ENCODE data around the gene S1PR5. TPM values are rescaled to one million over a fixed set of nuclear protein-coding genes. Genes with fewer than 3 reads are reported as not detected.
"Not testable (repeated sequence)": the region's sequence is repeated elsewhere in the genome, so short reads cannot be mapped to it uniquely, and the experiment has no call there.

The S1PR5 gene
- total and polyA plus RNA-seq, 4 experiments from 2014 or later, result 1.3 to 3.1 (median 1.7) TPM

- H3K9me3 ChIP-seq (ENCODE audit: control insufficient read depth in 1 of 2, low read length in 2 of 2); intact Hi-C loops (cut with micrococcal nuclease); H3K9me3 Mint-ChIP-seq; H3K27ac ChIP-seq (ENCODE audit: low read depth, low read length); H3K4me1 ChIP-seq (ENCODE audit: insufficient read depth, low read length); H3K4me1 Mint-ChIP-seq; H3K27ac Mint-ChIP-seq; H3K36me3 Mint-ChIP-seq; POLR2A ChIA-PET (ENCODE audit: partially characterized antibody); H3K27me3 ChIP-seq (ENCODE audit: insufficient read depth, low read length); H3K36me3 ChIP-seq (ENCODE audit: insufficient read depth, low read length); H3K4me3 ChIP-seq (ENCODE audit: low read length in 2 of 2); DNase-seq; H3K4me3 Mint-ChIP-seq: not testable (repeated sequence)
- CTCF ChIA-PET (ENCODE audit: partially characterized antibody), result interaction anchor here (1.0 to 1.3 kb wide), 2 partner anchors 27 to 31 kb away, joined by 3 read pairs; no protein-coding TSS in a partner anchor
- peaks cover 12 to 18% of the 10 kb centered on the region in 2 donors for H3K27me3 Mint-ChIP-seq
Observed at GRCh38 chr19:10539016-10539415, 21.8 kb upstream of the S1PR5 start.

GRCh38 chr19:10538204-10538983 is 21.1 kb upstream of the S1PR5 start:
- POLR2A ChIA-PET (ENCODE audit: partially characterized antibody), result no interaction called here
- peaks cover 14 to 18% of the 10 kb centered on the region in 2 donors for H3K27me3 Mint-ChIP-seq
- intact Hi-C loops (cut with micrococcal nuclease), result no loop called here

DNA sequence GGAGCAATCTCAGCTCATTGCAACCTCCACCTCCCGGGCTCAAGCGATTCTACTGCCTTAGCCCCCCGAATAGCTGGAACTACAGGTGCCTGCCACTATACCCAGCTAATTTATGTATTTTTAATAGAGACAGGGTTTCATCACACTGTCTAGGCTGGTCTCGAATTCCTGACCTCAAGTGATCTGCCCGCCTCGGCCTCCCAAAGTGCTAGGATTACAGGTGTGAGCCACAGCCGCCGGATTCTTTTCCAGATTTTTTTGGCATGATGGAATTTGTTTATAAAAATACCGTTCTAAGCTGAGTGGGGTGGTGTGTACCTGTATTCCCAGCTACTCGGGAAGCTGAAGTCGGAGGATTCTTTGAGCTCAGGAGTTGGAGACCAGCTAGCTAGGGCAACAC is 20.4 kb upstream of the S1PR5 start:
- H3K36me3 ChIP-seq (ENCODE audit: insufficient read depth, low read length), result no peaks in the 10 kb centered on the region
- DNase-seq, result no peak
- no peaks in the 10 kb centered on the region for H3K9me3 Mint-ChIP-seq
- no peak overlapping the region for H3K4me3 Mint-ChIP-seq
- no peaks in the 10 kb centered on the region for H3K9me3 ChIP-seq (ENCODE audit: control insufficient read depth in 1 of 2, low read length in 2 of 2)
- CTCF ChIA-PET (ENCODE audit: partially characterized antibody), result interaction anchor here (0.6 to 1.4 kb wide), 7 partner anchors 16 to 165 kb away, joined by 3 to 4 read pairs (median 3); partner anchors contain the start of gene CDC37
- no peaks in the 10 kb centered on the region for H3K4me1 Mint-ChIP-seq
- no peak overlapping the region for H3K27ac Mint-ChIP-seq
- H3K36me3 Mint-ChIP-seq, result no peaks in the 10 kb centered on the region
- H3K27me3 Mint-ChIP-seq, result peaks cover 14 to 18% of the 10 kb centered on the region in 2 donors
- H3K27me3 ChIP-seq (ENCODE audit: insufficient read depth, low read length), result no peaks in the 10 kb centered on the region
- H3K4me3 ChIP-seq (ENCODE audit: low read length in 2 of 2), result no peak overlapping the region
- H3K4me1 ChIP-seq (ENCODE audit: insufficient read depth, low read length), result no peaks in the 10 kb centered on the region
- intact Hi-C loops (cut with micrococcal nuclease), result no loop called here
- POLR2A ChIA-PET (ENCODE audit: partially characterized antibody), result no interaction called here
- H3K27ac ChIP-seq (ENCODE audit: low read depth, low read length), result no peak overlapping the region

More at GRCh38 chr19:10538204-10538983, 21.1 kb upstream of the S1PR5 start:
- Histone ChIP-seq H3K36me3 (ENCODE audit: insufficient read depth, low read length) (no peaks in the 10 kb centered on the region), H3K27ac (ENCODE audit: low read depth, low read length) (no peak overlapping the region), H3K9me3 (ENCODE audit: control insufficient read depth in 1 of 2, low read length in 2 of 2) (no peaks in the 10 kb centered on the region), H3K4me3 (ENCODE audit: low read length in 2 of 2) (no peak overlapping the region), H3K27me3 (ENCODE audit: insufficient read depth, low read length) (no peaks in the 10 kb centered on the region), H3K4me1 (ENCODE audit: insufficient read depth, low read length) (peaks cover 5% of the 10 kb centered on the region)
- Mint-ChIP-seq H3K4me1 (peaks cover 2 to 7% (median 5%) of the 10 kb centered on the region in 4 donors), H3K4me3 (no peak overlapping the region), H3K36me3 (no peaks in the 10 kb centered on the region), H3K27ac (no peak overlapping the region), H3K9me3 (no peaks in the 10 kb centered on the region)
- no peak for DNase-seq
- CTCF ChIA-PET (ENCODE audit: partially characterized antibody), result interaction anchor here (0.6 to 1.4 kb wide), 9 partner anchors 15 to 164 kb away, joined by 3 to 4 read pairs (median 3); partner anchors contain the start of gene CDC37

DNA sequence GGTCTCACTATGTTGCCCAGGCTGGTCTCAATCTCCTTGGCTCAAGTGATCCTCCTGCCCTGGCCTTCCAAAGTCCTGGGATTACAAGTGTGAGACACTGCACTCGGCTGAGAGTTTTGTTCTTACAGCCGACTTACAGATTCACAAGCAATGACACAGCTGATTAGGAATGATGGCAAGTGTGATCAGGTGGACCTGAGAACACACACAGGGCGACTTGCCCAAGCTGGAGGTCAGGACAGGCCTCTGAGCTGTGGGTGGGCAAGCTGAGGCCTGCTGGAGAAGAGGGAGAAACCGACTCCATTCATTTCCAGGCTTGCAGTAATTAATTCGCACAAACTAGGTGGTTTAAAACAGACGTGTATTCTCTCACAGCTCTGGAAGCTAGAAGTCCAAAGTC is 18.4 kb upstream of the S1PR5 start:
- no peak for DNase-seq
- POLR2A ChIA-PET (ENCODE audit: partially characterized antibody), result no interaction called here
- no peaks in the 10 kb centered on the region for H3K9me3 Mint-ChIP-seq

DNA sequence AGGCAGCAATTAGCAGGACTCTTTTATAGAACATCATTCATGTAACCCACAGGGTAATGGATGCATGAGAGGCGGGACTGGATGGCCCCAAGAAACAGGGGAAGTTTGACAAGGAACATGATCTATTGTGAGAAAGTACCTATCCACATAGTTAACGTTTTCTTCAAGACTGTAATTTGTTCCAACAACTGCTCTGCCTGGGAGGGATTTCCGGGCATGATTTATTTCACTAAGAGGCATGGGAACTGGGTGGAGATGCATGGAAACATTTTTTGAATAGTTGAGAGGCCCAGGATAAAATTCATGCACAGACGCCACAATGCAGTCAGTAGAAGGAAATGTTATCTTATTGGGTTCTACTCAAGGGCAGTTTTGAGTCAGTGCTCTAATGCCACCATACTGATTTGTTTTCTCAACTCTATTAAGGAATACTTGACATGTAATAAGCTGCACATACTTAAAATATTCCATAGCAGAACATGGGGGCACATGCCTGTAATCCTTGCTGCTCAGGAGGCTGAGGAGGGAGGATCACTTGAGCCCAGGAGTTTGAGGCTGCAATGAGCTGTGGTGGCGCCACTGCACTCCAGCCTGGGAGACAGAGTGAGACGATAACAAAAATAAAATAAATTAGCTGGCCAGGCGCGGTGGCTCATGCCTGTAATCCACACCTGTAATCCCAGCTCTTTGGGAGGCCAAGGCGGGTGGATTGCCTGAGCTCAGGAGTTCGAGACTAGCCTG is 16.6 kb upstream of the S1PR5 start:
- Mint-ChIP-seq H3K4me3 (no peak overlapping the region), H3K27ac (peak overlapping the region in 1 of 7 donors; percentile 11), H3K36me3 (peaks cover 0 to 3% of the 10 kb centered on the region in 2 donors), H3K9me3 (no peaks in the 10 kb centered on the region), H3K27me3 (peaks cover 11 to 12% of the 10 kb centered on the region in 2 donors), H3K4me1 (no peaks in the 10 kb centered on the region)
- no peak overlapping the region for H3K4me3 ChIP-seq (ENCODE audit: low read length in 2 of 2)
- H3K27ac ChIP-seq (ENCODE audit: low read depth, low read length), result no peak overlapping the region
- intact Hi-C loops (cut with micrococcal nuclease), result no loop called here
- H3K36me3 ChIP-seq (ENCODE audit: insufficient read depth, low read length), result no peaks in the 10 kb centered on the region
- POLR2A ChIA-PET (ENCODE audit: partially characterized antibody), result no interaction called here
- no peaks in the 10 kb centered on the region for H3K9me3 ChIP-seq (ENCODE audit: control insufficient read depth in 1 of 2, low read length in 2 of 2)
- no peaks in the 10 kb centered on the region for H3K27me3 ChIP-seq (ENCODE audit: insufficient read depth, low read length)
- DNase-seq, result no peak
- CTCF ChIA-PET (ENCODE audit: partially characterized antibody), result interaction anchor here (1.6 to 1.8 kb wide), 2 partner anchors 23 to 41 kb away, joined by 4 to 5 read pairs; no protein-coding TSS in a partner anchor
- H3K4me1 ChIP-seq (ENCODE audit: insufficient read depth, low read length), result no peaks in the 10 kb centered on the region

More for the DNA sequence above, 18.4 kb upstream of the S1PR5 start:
- Mint-ChIP-seq H3K27me3 (peaks cover 14 to 18% of the 10 kb centered on the region in 2 donors), H3K4me3 (no peak overlapping the region), H3K4me1 (no peaks in the 10 kb centered on the region), H3K36me3 (peaks cover 0 to 3% of the 10 kb centered on the region in 2 donors), H3K27ac (no peak overlapping the region)
- Histone ChIP-seq H3K9me3 (ENCODE audit: control insufficient read depth in 1 of 2, low read length in 2 of 2) (no peaks in the 10 kb centered on the region), H3K36me3 (ENCODE audit: insufficient read depth, low read length) (no peaks in the 10 kb centered on the region), H3K27ac (ENCODE audit: low read depth, low read length) (no peak overlapping the region), H3K27me3 (ENCODE audit: insufficient read depth, low read length) (no peaks in the 10 kb centered on the region), H3K4me1 (ENCODE audit: insufficient read depth, low read length) (no peaks in the 10 kb centered on the region), H3K4me3 (ENCODE audit: low read length in 2 of 2) (no peak overlapping the region)
- CTCF ChIA-PET (ENCODE audit: partially characterized antibody), result interaction anchor here (1.3 to 1.8 kb wide), 4 partner anchors 43 to 115 kb away, joined by 3 to 6 read pairs (median 4); no protein-coding TSS in a partner anchor
- intact Hi-C loops (cut with micrococcal nuclease), result no loop called here

DNA sequence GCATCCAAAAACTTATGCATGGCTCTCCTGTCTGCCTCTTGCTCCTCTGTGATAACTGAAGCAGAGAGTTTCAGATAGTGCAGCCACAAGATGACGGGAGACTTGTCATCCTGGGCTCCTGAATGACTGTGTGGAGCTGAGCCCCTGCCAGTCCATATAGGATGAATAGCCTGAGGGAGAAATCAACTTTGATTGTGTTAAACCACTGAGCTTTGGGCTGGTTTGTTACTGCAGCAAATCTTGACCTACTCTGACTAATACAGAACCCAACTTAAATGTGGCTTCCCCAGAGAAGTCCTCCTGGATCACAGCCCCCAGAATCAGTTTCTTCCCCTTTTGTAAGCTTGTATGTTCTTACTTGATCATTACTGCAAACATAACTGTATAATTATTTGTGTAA is 15.2 kb upstream of the S1PR5 start:
- CTCF ChIA-PET (ENCODE audit: partially characterized antibody), result interaction anchor here (0.7 kb wide), 1 partner anchor 112 kb away, joined by 3 read pairs; no protein-coding TSS in a partner anchor

GRCh38 chr19:10526887-10527286 is 9.6 kb upstream of the S1PR5 start:
- H3K36me3 ChIP-seq (ENCODE audit: insufficient read depth, low read length); intact Hi-C loops (cut with micrococcal nuclease); H3K4me1 ChIP-seq (ENCODE audit: insufficient read depth, low read length); H3K4me1 Mint-ChIP-seq; POLR2A ChIA-PET (ENCODE audit: partially characterized antibody); DNase-seq; H3K4me3 ChIP-seq (ENCODE audit: low read length in 2 of 2); H3K27me3 ChIP-seq (ENCODE audit: insufficient read depth, low read length); H3K27ac Mint-ChIP-seq; H3K27ac ChIP-seq (ENCODE audit: low read depth, low read length); H3K27me3 Mint-ChIP-seq; H3K9me3 ChIP-seq (ENCODE audit: control insufficient read depth in 1 of 2, low read length in 2 of 2); H3K36me3 Mint-ChIP-seq; H3K9me3 Mint-ChIP-seq; H3K4me3 Mint-ChIP-seq: not testable (repeated sequence)
- CTCF ChIA-PET (ENCODE audit: partially characterized antibody), result interaction anchor here (1.3 kb wide), 1 partner anchor 54 kb away, joined by 3 read pairs; no protein-coding TSS in a partner anchor

More for the DNA sequence above, 15.2 kb upstream of the S1PR5 start:
- H3K36me3 ChIP-seq (ENCODE audit: insufficient read depth, low read length), result no peaks in the 10 kb centered on the region
- POLR2A ChIA-PET (ENCODE audit: partially characterized antibody), result no interaction called here
- no peaks in the 10 kb centered on the region for H3K4me1 Mint-ChIP-seq
- no peak overlapping the region for H3K27ac ChIP-seq (ENCODE audit: low read depth, low read length)
- intact Hi-C loops (cut with micrococcal nuclease), result no loop called here
- no peaks in the 10 kb centered on the region for H3K4me1 ChIP-seq (ENCODE audit: insufficient read depth, low read length)
- H3K27me3 Mint-ChIP-seq, result peaks cover 5 to 7% of the 10 kb centered on the region in 2 donors
- peaks cover 0 to 3% of the 10 kb centered on the region in 2 donors for H3K36me3 Mint-ChIP-seq
- H3K4me3 Mint-ChIP-seq, result no peak overlapping the region
- no peak overlapping the region for H3K4me3 ChIP-seq (ENCODE audit: low read length in 2 of 2)
- H3K9me3 Mint-ChIP-seq, result no peaks in the 10 kb centered on the region
- H3K27ac Mint-ChIP-seq, result no peak overlapping the region
- H3K9me3 ChIP-seq (ENCODE audit: control insufficient read depth in 1 of 2, low read length in 2 of 2), result no peaks in the 10 kb centered on the region
- no peak for DNase-seq
- no peaks in the 10 kb centered on the region for H3K27me3 ChIP-seq (ENCODE audit: insufficient read depth, low read length)

Data from CD4-positive, alpha-beta memory T cell (primary cell).